NCI-H2081 treated with DMSO at 0.1 percent for 48 hours (cell line): ENCODE data around the gene SEC22B.
A peak's percentile ranks its signal among the peaks of the same experiment; 100 is the strongest.
"Not testable (repeated sequence)": the region's sequence is repeated elsewhere in the genome, so short reads cannot be mapped to it uniquely, and the experiment has no call there.

Source experiments
- DNase-seq: peaks from one replicate; lab custom pipeline; 2025; lab: John Stamatoyannopoulos, UW

The SEC22B gene

DNA sequence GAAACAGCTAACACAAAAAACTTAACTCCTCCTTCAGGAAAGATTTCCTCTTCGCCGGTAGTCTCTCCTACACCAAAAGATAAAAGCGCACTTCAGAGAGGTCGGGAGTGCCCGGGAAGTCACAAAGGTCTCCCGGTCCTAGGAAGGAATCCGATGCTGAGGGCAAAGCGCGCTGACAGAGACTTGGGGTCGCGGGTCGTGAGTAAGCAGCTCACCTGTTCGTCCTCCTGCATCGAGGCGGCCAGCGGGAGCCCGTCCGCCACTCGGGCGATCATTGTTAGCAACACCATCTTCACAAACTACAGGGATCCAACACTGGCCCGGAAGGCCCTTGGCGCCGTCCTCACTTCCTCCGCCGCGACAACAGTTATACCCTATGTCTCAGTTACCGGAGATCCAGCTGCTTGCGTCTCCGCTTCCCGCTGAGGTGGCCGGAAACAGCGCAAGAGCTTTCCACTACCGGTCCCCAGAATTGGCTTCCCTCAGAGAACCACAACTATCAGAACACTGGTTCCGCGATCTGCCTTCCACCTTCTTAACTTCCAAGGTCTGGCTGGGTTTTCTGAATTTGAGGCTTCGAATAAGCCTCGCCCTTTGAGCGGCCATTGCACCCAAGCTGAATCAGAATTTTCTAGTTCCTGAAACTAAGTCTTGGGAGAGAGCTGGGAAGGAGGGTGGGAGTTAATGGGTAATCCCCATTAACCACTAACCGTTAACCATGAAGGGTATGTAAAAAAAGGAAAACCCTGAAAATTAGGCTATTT is at the start of gene SEC22B:
TSS of gene SEC22B (minus strand) at position 429 of the 764 bp plus-strand sequence. CDS start at position 290, 139 bp downstream.
- DNase-seq = peak; percentile 72

DNA sequence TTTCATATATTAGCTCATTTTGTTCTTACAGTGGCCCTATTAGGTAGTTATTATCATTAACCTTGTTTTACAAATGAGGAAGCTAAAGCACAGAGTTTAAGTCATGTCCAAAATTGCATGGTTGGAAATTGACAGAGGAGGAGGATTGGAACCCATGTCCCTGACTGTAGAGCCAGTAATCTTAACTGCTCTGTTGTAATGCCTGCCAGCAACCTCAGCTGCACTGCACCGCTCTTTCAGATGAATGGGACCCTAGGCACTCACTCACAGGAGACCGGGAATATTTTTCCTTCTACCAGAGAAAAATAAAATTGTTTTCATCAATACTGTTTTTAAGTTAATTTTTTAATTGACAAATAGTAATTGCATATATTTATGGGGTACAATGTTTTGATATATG is 41.6 kb upstream of the SEC22B start:
- not testable (repeated sequence) for DNase-seq

DNA sequence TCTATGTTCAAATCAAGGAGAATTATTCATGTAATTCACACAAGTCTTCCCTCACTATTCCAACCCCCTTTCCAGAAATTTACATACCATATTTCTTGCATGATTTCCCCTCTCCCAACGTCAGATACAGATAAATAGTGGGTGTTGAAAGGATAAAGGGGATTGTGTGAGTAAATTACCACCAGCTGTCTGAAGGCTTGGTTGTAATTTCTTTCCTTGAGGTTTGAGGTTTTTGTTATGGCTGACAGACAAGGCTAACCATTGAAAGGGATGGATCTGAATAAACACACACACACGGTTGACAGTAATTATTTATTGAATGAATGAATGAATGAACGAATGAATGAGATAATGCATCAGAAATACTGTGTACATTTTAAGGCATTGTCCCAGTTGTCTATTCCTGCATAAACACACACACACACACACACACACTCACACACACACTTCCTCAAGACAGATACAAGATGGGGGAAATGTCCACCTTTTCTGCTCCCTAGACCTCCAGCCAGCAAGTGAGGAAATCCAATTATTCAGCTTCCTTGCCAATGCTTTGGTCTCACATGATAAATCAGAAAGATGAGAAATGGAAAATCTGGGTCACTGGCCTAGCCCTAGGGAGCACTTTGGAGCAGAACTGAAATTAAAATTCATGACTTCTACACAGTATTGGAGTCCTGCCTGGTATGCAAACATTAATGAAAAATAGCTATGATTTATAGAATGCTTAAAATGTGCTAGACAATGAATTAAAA is 41.0 kb upstream of the SEC22B start:
- not testable (repeated sequence) for DNase-seq

DNA sequence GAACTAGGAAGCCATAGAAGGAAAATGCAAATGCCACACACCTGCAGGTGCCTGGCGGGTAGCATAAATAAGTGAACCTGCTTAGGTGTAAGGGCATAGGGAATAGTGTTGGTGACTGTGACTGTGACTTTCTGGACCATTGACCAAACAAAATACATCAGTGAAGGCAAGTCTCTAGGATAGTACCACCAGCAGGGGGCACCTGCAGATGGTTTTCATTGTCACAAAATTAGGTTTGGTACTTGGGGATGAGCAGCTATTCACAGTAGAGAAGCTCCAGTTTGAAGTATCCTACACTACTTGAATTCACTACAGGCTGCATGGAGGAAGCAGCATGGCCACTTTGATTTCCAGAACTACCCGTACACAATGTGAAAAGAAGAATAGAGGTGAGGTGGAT is 37.3 kb upstream of the SEC22B start:
- DNase-seq = not testable (repeated sequence)

DNA sequence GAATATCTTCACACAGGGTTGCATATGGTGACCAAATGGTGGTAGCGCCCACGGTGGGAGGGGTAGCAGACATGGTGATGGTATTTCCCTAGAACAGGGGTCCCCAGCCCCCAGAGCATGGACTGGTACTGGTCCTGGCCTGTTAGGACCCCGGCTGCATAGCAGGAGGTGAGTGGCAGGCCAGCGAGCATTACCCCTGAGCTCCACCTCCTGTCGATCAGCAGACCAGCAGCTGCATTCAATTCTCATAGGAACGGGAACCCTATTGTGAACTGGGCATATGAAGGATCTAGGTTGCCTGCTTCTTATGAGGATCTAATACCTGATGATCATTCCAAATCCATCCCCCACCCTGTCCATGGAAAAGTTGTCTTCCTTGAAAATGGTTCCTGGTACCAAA is 34.4 kb upstream of the SEC22B start:
- not testable (repeated sequence) for DNase-seq

DNA sequence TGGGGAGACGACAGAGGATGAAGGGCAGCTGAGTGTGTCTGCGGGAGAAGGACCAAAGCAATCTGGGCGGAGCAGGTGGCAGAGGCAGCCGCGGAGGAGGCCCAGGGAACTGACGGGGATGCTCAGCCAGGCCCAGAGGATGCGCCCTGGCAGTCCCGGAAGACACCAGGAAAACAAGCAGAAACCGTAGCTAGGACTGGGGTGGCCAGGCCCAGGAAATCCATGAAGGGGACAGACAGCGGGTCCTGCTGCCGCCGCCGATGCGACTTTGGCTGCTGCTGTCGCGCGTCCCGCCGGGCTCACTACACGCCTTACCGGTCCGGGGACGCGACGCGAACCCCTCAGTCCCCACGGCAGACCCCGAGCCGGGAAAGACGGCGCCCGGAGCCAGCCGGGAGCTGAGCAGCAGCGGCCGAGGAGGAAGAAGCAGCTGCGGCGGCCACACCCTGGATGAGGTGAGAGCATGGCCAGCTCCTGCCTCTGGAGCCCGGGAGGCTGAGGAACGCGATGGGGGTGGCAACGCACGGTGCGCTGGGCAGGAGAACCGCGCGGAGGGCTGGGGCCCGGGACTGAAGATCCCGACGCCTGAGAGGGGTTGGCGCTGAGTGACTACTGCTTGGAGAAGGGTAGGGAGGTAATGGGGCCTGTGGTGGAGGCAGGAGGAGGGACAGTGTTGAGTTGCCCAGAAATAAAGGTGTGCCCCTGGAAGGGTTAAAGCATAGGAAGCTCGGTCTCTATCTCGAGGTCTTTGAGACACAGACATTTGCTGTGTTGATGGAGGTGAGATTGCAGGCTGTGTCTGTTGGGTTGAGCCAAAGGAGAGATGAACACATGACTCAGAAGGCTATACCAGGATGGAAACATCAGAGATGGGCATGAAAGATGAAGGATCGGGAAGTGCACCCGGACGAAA is 20.8 kb upstream of the SEC22B start:
- not testable (repeated sequence) for DNase-seq

DNA sequence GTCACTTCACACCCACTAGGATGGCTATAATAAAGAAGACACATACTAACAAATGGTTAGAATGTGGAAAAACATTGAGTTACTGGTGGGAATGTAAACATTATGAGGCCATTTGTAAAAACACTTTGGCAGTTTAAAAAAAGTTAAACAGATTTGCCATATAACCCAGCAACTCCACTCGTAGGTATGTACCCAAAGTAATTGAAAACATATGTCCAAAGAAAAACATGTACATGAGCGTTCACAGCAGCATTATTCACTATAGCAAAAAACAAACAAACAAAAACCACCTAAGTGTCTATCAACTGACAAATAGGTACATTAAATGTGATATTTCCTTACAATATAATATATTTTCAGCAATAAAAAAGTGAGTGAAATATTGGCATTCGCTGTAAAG is 12.3 kb upstream of the SEC22B start:
- not testable (repeated sequence) for DNase-seq

DNA sequence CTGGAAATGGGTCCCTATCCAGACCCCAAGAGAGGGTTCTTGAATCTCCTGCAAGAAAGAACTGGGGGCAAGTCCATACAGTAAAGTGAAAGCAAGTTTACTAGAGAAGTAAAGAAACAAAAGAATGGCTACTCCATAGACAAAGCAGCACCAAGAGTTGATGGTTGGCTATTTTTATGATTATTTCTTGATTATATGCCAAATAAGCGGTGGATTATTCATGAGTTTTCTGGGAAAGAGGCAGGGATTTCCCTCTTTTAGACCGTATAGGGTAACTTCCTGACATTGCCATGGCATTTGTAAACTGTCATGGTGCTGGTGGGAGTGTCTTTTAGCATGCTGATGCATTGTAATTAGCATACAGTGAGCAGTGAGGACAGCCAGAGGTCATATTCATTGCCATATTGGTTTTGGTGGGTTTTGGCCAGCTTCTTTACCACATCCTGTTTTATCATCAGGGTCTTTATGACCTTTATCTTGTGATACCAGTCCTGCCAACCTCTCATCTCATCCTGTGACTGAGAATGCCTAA is 5.9 kb upstream of the SEC22B start:
- DNase-seq = not testable (repeated sequence)

DNA sequence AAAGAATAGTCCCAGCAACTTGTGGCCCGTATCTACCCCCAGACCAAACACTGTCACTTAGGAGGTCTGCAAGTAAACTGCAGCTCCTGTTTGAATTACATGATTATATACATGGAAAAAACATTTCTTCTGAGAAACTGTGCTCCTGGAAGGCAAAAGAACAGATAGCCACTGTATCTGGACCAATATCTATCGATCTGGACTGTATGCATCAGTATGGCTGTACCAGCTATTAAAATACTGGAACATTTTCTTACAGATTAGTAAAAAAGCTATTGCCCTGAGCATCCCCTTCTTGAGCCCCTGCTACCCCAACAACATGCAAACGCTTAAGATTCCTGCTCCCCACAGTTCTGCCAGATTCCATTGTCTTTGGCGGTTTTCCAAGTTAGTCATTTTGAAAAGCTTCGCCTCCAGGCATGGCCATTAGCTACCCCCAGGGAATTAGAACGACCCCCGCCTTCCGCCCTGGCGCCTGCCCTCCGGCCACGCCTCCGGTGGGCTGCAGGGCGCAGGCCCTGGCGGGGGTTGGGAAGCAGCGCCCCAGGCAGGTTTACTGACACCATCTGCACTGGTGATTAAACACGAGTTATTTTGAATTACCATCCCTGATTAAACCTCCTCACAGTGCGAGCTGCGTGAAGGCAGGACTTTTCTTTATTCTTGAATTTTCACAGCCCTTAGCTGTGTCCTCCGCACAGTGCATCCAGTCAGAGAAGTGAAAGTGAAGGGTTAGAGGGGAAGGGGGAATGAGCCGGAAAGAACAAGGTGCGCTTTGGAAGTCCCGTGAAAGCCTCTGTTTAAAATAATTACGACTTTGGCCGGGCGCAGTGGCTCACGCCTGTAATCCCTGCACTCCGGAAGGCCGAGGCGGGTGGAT is 3.7 kb upstream of the SEC22B start:
- not testable (repeated sequence) for DNase-seq

DNA sequence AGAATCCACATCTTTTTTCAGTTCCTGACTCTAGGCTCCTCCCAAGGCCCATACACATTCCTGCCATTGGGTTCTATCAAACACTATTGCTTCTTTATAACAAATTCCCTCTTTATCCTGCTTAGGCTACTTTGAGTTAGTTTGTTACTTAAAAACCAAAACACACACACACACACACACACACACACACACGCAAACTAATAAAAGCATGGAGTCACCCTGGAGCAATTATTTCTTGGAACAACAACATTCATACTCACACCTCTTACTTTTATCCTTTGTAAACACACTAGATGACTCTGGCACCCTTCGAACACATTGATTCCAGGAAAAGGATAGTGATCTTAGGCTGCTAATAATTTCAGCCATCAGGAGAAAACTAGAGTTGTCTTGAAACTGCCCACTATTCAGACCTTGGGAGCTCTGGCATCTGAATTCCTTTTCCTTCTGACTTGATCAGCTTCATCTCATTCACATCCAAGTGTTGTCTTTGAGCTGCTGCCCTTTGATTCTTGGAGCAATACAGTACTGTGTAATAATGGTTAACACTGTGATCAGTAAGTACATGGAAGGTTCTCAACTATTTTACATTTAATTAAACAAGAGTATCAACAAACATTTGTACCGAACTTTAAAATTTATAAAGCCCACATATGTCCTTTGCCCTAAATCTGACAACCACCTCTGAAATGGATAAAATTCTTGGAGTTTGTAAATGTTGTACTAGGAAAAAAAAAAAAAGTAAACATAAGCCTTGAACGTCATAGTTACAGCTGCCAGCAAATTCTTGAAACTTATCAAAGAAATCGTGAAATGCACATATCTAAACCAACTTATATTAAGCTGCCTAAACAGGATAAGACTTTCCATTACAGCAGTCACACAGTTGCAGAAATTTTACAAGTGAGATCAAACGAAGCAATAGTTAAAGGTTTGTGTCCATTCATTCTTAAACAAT is 2.8 kb upstream of the SEC22B start:
- no peak for DNase-seq

DNA sequence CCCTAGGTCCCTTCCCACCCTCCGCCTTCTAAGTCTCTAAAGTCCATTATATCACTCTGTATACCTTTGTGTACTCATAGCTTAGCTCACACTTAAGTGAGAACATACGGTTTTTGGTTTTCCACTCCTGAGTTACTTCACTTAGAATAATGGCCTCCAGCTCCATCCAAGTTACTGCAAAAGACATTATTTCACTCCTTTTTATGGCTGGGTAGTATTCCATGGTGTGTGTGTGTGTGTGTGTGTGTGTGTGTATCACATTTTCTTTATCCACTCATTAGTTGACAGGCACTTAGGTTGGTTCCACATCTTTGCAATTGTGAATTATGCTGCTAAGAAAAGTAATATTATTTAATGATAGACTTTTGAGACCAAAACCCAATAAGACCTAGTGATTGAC is 1.7 kb upstream of the SEC22B start:
- not testable (repeated sequence) for DNase-seq

DNA sequence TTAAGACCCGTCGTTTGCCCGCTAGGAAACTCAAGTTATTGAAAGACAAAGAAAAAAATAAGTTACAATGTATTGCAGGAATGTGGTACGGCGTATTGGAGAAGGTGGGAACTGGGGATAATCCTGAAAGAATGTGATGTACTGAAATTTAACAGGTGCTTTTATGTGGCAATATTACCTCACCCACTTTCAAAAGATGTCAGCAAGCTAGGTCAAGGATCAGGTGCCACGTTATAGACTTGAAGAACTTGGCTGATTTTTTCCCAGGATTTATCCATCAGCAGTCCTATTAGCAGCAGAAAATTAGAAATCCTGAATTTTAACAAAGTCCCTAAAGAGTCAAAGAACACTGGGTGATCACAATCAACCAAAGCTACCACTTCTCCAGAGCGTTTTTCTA is 632 bp downstream of the SEC22B start:
- not testable (repeated sequence) for DNase-seq

DNA sequence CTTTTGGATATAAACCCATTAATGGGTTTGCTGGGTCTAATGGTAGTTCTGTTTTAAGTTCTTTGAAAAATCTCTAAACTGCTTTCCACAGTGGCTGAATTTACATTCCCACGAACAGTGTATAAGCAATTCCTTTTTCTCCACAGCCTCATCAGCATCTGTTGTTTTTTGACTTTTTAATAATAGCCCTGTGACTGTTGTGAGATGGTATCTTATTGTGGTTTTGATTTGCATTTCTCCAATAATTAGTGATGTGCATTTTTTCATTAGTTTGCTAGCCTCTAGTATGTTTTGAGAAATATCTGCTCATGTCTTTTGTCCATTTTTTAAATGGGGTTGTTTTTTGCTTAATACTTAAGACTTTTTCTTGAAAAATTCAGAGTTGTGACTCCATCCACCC is 11.6 kb downstream of the SEC22B start:
- not testable (repeated sequence) for DNase-seq

DNA sequence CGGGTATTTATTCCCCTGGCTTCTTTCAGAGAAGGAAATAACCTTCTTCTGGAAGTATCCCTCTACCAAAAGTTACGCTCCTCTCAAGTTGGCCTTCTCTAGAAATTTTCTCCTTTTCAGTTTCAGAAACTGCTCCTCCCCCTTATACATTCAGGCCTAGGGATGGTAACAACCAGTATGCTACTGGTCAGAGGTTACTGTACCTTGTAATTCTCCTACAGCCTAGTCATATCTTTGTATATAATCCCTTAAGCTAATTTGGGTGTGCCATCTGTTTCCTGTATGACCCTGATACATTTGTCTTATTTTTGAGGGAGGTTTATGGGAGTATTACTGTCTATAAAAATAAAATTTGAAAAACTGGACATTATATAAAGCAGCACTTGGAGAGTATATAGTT is 14.3 kb downstream of the SEC22B start:
- not testable (repeated sequence) for DNase-seq

DNA sequence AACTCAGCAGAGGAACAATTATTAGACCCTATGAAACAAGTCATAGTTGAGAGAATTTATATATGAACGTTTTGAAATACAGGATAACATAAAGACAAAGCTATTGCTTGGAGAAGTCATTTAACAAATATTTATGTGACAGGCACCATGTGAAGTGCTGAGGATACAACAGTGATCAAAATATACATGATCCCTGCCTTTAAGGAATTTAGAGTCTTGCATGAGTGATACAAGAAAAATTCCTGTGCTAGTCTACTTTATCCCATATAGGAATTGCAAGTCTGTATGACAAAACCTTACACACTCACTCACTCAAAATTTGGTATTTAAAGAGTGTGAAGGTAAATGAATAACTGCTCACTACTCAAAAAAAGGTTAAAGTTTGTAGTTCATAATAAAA is 17.8 kb downstream of the SEC22B start:
- not testable (repeated sequence) for DNase-seq

DNA sequence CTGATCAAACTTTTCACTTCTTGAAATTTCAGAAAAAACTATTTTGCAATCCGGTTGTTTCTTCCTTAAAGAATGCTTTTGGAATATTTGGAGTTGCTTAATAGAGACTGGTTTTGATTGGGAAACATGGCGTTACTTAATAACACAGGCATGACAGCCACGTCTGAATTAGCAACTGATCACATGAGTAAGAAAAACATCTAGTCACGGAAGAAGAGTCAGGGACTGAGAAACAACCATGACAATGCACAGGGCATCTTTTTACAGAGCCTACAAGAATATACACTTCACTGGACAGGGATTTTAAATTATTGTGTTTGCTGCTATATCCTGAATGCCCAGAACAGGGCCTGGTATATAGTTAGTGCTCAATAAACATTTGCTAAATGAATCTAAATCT is 18.2 kb downstream of the SEC22B start:
- not testable (repeated sequence) for DNase-seq

DNA sequence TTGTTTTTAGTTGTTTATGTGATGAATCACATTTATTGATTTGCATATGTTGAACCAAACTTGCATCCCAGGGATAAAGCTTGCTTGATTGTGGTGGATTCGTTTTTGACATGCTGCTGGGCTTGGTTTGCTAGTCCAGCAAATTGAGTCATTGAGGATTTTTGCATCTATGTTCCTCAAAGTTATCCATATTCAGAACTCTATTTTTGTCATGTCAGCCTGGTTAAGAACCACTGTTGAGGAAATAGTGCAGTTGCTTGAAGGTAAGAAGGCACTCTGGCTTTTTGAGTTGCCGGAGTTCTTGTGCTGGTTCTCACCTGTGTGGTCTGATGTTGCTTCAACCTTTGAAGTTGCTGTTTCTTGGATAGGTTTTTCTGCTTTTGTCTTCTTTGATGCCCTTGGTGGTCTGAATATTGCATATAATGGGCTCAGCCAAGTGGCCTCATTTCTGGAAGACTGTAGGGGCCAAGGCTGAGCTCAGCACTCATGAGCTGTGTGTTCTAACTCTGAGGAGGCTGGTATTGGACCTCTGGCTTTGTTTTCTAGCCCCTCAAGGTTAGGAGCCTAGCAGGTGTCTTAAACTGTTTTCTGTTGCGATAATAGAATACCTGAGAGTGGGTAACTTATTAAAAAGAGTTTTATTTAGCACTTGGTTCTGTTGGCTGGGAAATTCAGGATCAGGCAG is 26.0 kb downstream of the SEC22B start:
- not testable (repeated sequence) for DNase-seq

DNA sequence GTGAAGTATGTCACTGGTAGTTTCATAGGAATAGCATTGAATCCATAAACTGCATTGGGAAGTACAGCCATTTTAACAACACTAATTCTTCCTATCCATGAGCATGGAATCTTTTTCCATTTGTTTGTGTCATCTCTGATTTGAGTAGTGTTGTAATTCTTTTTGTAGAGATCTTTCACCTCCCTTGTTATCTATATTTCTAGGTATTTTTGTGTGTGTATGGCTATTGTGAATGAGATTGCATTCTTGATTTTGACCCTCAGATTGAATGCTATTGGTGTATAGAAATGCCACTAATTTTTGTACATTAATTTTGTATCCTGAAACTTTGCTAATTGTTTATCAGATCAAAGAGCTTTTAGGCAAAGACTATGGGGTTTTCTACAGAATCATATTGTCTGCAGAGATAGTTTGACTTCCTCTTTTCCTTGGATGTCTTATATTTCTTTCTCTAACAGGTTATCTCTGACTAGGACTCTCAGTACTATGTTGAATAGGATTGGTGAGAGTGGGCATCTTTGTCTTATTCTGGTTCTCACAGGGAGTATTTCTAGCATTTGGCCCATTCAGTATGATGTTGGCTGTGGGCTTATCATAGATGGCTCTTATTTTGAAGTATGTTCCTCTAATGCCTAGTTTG is 26.8 kb downstream of the SEC22B start:
- not testable (repeated sequence) for DNase-seq

DNA sequence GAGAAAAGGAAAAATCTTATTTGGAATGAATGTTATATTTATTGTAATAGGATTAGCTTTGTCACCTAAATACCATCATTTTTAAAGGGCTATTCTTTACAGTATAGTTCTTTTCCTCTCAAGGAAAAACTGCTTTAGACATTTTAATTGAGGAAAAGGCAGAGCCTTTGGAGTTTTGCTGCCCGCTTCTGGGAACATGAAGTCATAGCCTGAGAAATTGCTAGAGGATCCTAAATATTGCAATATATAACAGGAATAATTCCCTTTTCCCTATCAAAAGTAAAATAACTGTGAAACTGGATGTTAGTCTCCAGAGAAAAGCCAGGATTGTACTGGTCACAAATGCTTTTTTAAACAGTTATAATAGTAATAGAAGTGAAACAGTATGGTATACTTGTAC is 30.5 kb downstream of the SEC22B start:
- DNase-seq = not testable (repeated sequence)
